HG03108 (cell line): Measurements from ENCODE around the gene MED20.
"Not testable (repeated sequence)": the region's sequence is repeated elsewhere in the genome, so short reads cannot be mapped to it uniquely, and the experiment has no call there.

Experiments
- ATAC-seq: cut with Tn5 transposase; IDR thresholded peaks from one replicate; pipeline ENCODE4 v1.9.1; 2021; ENCODE audit warnings: moderate library complexity; ENCODE audit not compliant: unreplicated experiment

MED20 gene

GRCh38 chr6:41920921-41921711, at the start of gene MED20, which contains the start of gene BYSL:
Gene MED20, minus strand, starts transcription at chr6:41921139. Its CDS starts 121 bp downstream, at chr6:41921018.
Gene BYSL, plus strand, starts transcription at chr6:41921499. Its CDS starts 64 bp downstream, at chr6:41921563.
- peak; percentile 85 for ATAC-seq

GRCh38 chr6:41970436-41970846, 49.5 kb upstream of the MED20 start:
- no peak for ATAC-seq

- no peak for ATAC-seq
Observed at GRCh38 chr6:41967312-41968287, 46.7 kb upstream of the MED20 start.

- ATAC-seq: no peak
Observed at GRCh38 chr6:41966961-41967311, 46.0 kb upstream of the MED20 start.

- ATAC-seq: no peak
Observed at GRCh38 chr6:41966214-41966920, 45.4 kb upstream of the MED20 start.

- ATAC-seq: no peak
Observed at GRCh38 chr6:41965429-41966213, 44.7 kb upstream of the MED20 start.

- no peak for ATAC-seq
Observed at GRCh38 chr6:41964201-41964887, 43.4 kb upstream of the MED20 start.

- no peak for ATAC-seq
Observed at GRCh38 chr6:41963371-41963770, 42.4 kb upstream of the MED20 start.

GRCh38 chr6:41960028-41960427, 39.1 kb upstream of the MED20 start:
- ATAC-seq: no peak

- ATAC-seq: no peak
Observed at GRCh38 chr6:41958022-41958856, 37.3 kb upstream of the MED20 start.

GRCh38 chr6:41957117-41957516, 36.2 kb upstream of the MED20 start:
- no peak for ATAC-seq

GRCh38 chr6:41955412-41955811, 34.5 kb upstream of the MED20 start:
- ATAC-seq: no peak

- ATAC-seq: no peak
Observed at GRCh38 chr6:41954668-41955067, 33.7 kb upstream of the MED20 start.

- no peak for ATAC-seq
Observed at GRCh38 chr6:41947581-41948220, 26.8 kb upstream of the MED20 start.

GRCh38 chr6:41943456-41943855, 22.5 kb upstream of the MED20 start:
- no peak for ATAC-seq

GRCh38 chr6:41942882-41943281, 21.9 kb upstream of the MED20 start:
- ATAC-seq: not testable (repeated sequence)

- peak; percentile 7 for ATAC-seq
Observed at GRCh38 chr6:41942067-41942851, 21.3 kb upstream of the MED20 start.
